AG10803 (cell line): ENCODE results near the gene PPP6R1.

ENCODE experiments used
- DNase-seq: peaks from one replicate; pipeline ENCODE4 v3.0.0; 2010; ENCODE audit warnings: low read depth
- H3K4me3 ChIP-seq: 2 replicates; pipeline ENCODE4 v1.5.1; 2011; ENCODE audit warnings: mild to moderate bottlenecking, low read length, control low read depth
- TF ChIP-seq, protein P1 (sequence below): conservative IDR thresholded peaks from 2 replicates; pipeline ENCODE4 v1.5.1; 2011; ENCODE audit warnings: mild to moderate bottlenecking, low read length, control low read depth, inconsistent platforms

Gene PPP6R1

DNA sequence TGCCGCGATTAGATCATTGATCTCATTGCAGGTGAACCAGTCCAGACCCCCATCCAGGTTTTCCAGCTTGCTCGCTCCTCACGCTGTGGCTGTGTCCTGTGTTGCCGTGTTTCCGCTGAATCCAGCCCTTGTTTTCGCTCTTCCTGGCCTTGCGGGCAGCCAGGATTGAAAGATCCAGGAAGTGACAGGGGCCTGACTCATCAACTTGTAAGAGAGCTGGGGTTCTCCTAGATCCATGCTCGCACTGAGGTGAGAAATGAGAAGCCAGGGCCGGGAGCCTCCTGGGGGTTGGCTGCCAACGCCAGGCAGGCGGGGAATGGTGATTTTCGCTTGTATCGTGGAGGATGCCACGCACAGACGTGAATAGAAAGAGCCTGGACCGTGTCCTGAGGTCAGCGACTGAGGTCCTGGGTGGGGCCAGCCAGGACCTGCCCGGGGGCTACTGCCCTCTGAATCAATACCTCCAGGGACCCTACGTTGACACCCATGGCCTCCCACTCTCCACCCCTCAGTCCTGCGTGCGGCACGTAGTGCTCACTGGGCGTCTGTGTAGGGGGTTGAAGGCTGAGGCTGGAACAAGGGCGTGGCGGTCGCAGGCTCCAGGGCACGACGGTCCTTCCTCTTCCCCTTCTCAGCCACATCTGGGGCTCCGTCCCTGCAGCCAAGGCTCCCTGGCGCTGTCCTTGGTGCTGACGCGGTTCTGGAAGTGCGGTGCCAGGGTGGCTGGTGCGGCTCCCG is 42.2 kb downstream of the PPP6R1 start:
- TF ChIP-seq, protein P1, sequence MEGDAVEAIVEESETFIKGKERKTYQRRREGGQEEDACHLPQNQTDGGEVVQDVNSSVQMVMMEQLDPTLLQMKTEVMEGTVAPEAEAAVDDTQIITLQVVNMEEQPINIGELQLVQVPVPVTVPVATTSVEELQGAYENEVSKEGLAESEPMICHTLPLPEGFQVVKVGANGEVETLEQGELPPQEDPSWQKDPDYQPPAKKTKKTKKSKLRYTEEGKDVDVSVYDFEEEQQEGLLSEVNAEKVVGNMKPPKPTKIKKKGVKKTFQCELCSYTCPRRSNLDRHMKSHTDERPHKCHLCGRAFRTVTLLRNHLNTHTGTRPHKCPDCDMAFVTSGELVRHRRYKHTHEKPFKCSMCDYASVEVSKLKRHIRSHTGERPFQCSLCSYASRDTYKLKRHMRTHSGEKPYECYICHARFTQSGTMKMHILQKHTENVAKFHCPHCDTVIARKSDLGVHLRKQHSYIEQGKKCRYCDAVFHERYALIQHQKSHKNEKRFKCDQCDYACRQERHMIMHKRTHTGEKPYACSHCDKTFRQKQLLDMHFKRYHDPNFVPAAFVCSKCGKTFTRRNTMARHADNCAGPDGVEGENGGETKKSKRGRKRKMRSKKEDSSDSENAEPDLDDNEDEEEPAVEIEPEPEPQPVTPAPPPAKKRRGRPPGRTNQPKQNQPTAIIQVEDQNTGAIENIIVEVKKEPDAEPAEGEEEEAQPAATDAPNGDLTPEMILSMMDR: no peak
- DNase-seq: peak; percentile 99
- H3K4me3 ChIP-seq: peak overlapping the region; percentile 67

DNA sequence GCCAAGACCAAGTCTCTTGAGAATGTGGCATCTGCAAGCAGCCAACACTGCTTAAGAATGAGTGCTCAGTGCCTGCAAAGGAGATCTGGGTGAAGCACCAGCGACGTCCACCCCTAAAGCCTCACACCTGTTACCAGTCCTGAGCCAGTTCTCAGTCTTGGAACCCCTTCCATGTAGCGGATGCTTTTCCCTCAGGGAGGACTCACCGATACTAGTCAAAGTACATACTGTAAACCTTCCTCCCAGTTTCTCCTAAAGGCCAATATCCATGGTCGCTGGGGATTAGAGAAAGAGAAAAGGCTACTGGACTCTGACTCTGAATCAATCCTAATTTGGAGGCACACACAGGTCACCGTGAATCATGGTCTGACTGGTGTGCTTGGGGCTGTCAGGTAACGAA is 45.3 kb downstream of the PPP6R1 start:
- no peak for DNase-seq
- H3K4me3 ChIP-seq: no peak overlapping the region
- TF ChIP-seq, protein P1: no peak

DNA sequence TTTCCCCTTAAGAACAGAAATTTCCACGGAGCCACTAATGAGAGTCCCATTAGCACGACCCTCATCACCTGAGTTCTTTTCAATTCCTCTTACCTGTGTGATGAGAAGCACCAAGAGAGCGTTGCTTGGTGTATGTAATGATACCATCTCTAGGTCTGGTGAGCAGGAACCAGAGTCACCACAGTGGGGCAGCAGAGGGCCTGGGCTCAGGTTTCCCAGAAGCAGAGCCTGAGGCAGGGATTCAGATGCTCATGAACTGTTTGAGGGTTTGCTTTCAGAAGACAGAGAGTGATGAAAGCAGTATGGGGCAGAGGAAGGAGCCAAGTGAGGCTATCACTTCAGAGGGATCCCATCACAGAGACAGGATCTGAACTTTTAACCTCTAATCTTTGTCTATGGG is 46.4 kb downstream of the PPP6R1 start:
- DNase-seq: no peak
- no peak overlapping the region for H3K4me3 ChIP-seq
- TF ChIP-seq, protein P1: no peak; the same call in 1 of the 2 replicates

DNA sequence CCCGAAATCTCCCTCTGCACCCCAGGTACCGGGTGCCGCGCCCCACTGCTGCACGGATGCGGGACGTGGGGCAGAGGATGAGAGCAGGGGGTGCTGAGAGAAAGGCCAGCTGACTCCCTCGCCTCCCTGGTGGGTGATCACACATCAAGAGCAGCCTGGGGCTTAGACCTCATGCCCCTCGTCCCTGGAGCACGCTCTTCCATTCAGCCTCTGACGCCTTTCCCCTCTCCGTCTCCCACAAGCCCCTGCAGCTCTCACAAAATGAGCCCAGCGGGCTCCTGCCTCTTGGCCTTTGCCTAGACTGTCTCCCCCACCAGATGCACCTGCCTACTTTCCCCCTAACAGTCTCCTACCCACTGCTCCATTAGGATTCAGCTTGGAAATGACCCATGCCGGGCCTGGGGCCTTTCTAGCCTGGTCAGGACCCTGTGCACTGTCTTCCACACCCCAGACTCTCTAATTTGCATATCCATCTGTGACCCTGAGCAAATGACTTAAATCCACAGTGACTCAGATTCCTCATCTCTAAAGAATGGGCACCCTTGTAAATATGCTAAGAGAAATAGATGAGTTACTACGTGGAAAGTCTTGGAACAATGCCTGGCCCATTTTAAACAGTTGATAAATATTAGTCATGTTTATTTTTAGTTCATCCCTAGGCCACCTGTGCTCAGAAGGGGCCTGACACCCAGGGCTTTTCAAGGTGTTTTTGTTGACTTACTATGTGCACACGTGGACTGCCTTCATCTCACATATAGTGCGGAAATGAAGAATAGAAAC is 48.9 kb downstream of the PPP6R1 start:
- peak; percentile 92 for DNase-seq
- TF ChIP-seq, protein P1: no peak
- no peak overlapping the region for H3K4me3 ChIP-seq

DNA sequence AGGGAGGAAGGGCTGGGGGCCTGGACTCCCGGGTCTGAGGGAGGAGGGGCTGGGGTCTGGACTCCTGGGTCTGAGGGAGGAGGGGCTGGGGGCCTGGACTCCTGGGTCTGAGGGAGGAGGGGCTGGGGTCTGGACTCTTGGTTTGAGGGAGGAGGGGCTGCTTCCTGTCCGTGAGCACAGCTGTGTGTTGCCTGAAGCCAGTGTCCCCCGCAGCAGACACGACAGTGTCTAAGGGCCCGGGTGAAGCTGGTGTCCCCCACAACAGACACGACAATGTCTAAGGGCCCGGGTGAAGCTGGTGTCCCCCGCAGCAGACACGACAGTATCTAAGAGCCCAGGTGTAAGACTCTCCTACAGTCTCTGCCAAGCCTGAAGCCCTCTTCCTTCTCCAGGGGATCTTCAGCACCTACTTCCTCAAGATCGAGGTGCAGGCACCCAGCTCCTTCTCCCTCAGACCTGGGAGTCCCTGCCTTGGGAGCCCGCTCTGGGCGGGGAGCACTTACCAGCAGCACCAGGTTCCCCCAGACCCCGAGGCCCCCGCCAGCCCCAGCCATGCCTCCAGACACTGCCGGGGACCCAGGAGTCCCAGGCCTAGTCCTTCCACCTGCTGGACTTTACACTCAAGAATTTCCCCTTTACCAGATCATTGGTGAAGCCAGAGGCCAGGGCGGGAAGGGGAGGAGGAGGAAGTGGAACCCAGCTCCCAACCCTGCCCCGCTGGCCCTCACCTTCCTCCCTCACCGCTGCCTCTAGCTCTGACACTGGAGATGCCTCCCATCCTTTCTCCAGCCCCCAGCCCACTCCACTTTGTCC is 49.7 kb downstream of the PPP6R1 start, which contains the start of gene PTPRH:
Gene PTPRH (minus strand): TSS at position 622 of the 813 bp plus-strand sequence. CDS start 68 bp downstream, at position 554.
- DNase-seq: no peak
- TF ChIP-seq, protein P1: no peak
- H3K4me3 ChIP-seq: no peak within 1 kb of the TSS

DNA sequence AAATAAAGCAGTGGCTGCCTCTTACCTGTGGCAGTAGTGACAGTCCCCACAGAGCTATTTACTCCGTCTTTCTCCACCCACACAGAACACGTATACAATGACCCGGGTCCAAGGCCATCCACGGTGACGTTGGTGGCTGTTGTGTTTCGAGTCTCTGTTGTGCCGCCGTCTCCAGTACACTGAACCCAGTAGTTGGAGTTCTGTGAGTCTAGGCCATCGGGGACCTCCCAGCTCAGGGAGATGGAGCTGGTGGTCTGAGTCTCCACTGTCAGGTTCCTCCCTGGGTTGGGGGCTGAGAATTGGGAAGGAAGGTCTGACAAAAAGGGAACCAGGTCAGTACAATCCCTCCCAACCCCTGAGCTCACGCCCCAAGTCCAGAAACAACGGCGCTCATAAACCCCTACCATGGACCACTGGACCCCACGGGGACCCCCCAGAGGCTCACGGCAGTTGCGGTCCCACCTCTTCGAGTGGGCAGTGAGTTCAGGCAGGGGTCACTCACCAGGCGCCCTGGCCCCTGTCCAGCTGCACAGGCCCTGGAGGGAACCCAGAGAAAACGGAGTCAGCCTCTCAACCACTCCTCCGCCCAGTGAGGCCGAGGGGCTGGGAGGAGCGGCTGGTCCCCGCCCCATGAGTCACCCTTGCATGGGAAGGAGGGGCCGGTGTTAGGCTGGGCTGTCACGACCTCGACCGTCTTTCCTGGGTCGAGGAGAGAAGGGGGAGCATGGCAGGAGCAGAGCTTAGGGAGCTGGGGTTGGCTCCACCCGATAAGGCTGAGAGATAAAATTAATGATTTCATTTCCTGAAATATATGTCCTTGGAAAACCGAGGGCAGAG is 51.9 kb downstream of the PPP6R1 start:
- TF ChIP-seq, protein P1: no peak
- H3K4me3 ChIP-seq: peak overlapping the region; percentile 24
- peak; percentile 75 for DNase-seq
